IMR-90 (cell line): ENCODE data around the gene CRYBB1. TPM values are rescaled to one million over a fixed set of nuclear protein-coding genes. Genes with fewer than 3 reads are reported as not detected.

Source experiments
- ATAC-seq: fragments of 200-7000 bp; cut with Tn5 transposase; 2 replicates; pipeline ENCODE4 v1.9.1; 2020; ENCODE audit warnings: low read depth, mild to moderate bottlenecking, moderate library complexity
- Bru-seq: library from RNA; stranded (reverse); fragments of 400-500 nt; gene quantifications from one replicate; lab custom pipeline; 2021; lab: Mats Ljungman, UMichigan
- BruChase-seq, 2 experiments: library from RNA; stranded (reverse); fragments of 400-500 nt; gene quantifications; one replicate each; lab custom pipeline; 2021; lab: Mats Ljungman, UMichigan
- BruUV-seq: library from RNA; stranded (reverse); fragments of 400-500 nt; replicated peaks from 2 replicates; lab custom pipeline; 2021; lab: Mats Ljungman, UMichigan
- CTCF ChIA-PET: fragments of 300-600 bp; formaldehyde crosslinking; extraction: SDS; loops from one replicate; lab custom pipeline; 2021; ENCODE audit warnings: antibody characterized with exemption; lab: Yijun Ruan, JAX
- POLR2A ChIA-PET: fragments of 300-600 bp; sonication (Branson Sonifier 250); formaldehyde crosslinking; loops from one replicate; lab custom pipeline; 2022; ENCODE audit warnings: antibody characterized with exemption; ENCODE audit not compliant: unreplicated experiment; lab: Charles Lee
- DNase-seq: peaks from one replicate; pipeline ENCODE4 v3.0.0; 2013
- H2AFZ ChIP-seq: replicated peaks from 2 replicates; pipeline ENCODE3; 2013; ENCODE audit warnings: low read length, mild to moderate bottlenecking; ENCODE audit not compliant: poor library complexity
- H2AK5ac ChIP-seq: 2 replicates; pipeline ENCODE4 v1.6.1; 2013; ENCODE audit warnings: low read depth, low read length, inconsistent platforms
- H2AK9ac ChIP-seq: replicated peaks from 2 replicates; pipeline ENCODE3; 2013; ENCODE audit warnings: mild to moderate bottlenecking, low read depth, low read length, moderate library complexity; ENCODE audit not compliant: poor library complexity
- H2BK120ac ChIP-seq: 2 replicates; pipeline ENCODE4 v1.6.1; 2013; ENCODE audit warnings: low read depth, low read length, inconsistent platforms
- H2BK15ac ChIP-seq: 3 replicates; pipeline ENCODE4 v1.6.1; 2013; ENCODE audit warnings: low read depth, low read length, inconsistent platforms
- H2BK20ac ChIP-seq: 2 replicates; pipeline ENCODE4 v1.6.1; 2013; ENCODE audit warnings: low read depth, mild to moderate bottlenecking, inconsistent platforms, low read length, moderate library complexity
- H2BK5ac ChIP-seq: 2 replicates; pipeline ENCODE4 v1.6.1; 2013; ENCODE audit warnings: mild to moderate bottlenecking, low read depth, low read length, inconsistent platforms; ENCODE audit not compliant: poor library complexity, severe bottlenecking
- H3K14ac ChIP-seq: replicated peaks from 2 replicates; pipeline ENCODE4 v1.6.1; 2013; ENCODE audit warnings: low read depth, low read length, inconsistent platforms
- H3K18ac ChIP-seq: 2 replicates; pipeline ENCODE4 v1.6.1; 2013; ENCODE audit warnings: low read depth, low read length, control low read depth
- H3K23ac ChIP-seq: 2 replicates; pipeline ENCODE4 v1.6.1; 2013; ENCODE audit warnings: low read depth, low read length, inconsistent platforms
- H3K27ac ChIP-seq: 2 replicates; pipeline ENCODE4 v1.5.1; 2013; ENCODE audit warnings: mild to moderate bottlenecking, control low read depth, low read length; ENCODE audit not compliant: insufficient read depth
- H3K27me3 ChIP-seq: 2 replicates; pipeline ENCODE4 v1.6.1; 2013; ENCODE audit warnings: low read length; ENCODE audit not compliant: control insufficient read depth, insufficient read depth
- H3K36me3 ChIP-seq: 2 replicates; pipeline ENCODE4 v1.6.1; 2013; ENCODE audit warnings: low read length, mixed read lengths; ENCODE audit not compliant: control insufficient read depth, insufficient read depth
- H3K4ac ChIP-seq: 2 replicates; pipeline ENCODE4 v1.6.1; 2013; ENCODE audit warnings: low read depth, low read length, inconsistent platforms
- H3K4me1 ChIP-seq: 2 replicates; pipeline ENCODE4 v1.6.1; 2013; ENCODE audit warnings: low read length, mixed read lengths; ENCODE audit not compliant: control insufficient read depth, insufficient read depth
- H3K4me2 ChIP-seq: 2 replicates; pipeline ENCODE4 v1.6.1; 2013; ENCODE audit warnings: low read depth, mild to moderate bottlenecking, control low read depth, low read length, moderate library complexity
- H3K4me3 ChIP-seq: 2 replicates; pipeline ENCODE4 v1.5.1; 2013; ENCODE audit warnings: low read depth, mild to moderate bottlenecking, control low read depth, low read length, moderate library complexity; ENCODE audit not compliant: insufficient read depth
- H3K56ac ChIP-seq: 2 replicates; pipeline ENCODE4 v1.6.1; 2013; ENCODE audit warnings: low read length, inconsistent platforms; ENCODE audit not compliant: insufficient read depth; ENCODE audit errors: extremely low read depth
- H3K79me1 ChIP-seq, 2 experiments: 2 replicates each; pipeline ENCODE4 v1.6.1; 2013; ENCODE audit warnings: low read length in 2 of 2, inconsistent platforms in 1 of 2, low read depth in 1 of 2
- H3K9ac ChIP-seq: 2 replicates; pipeline ENCODE4 v1.6.1; 2013; ENCODE audit warnings: low read depth, low read length, control low read depth
- H3K9me1 ChIP-seq: 2 replicates; pipeline ENCODE4 v1.6.1; 2013; ENCODE audit warnings: low read length, inconsistent platforms; ENCODE audit not compliant: insufficient read depth
- H3K9me3 ChIP-seq: 2 replicates; pipeline ENCODE4 v1.6.1; 2013; ENCODE audit warnings: low read length; ENCODE audit not compliant: control insufficient read depth, insufficient read depth
- H4K20me1 ChIP-seq: 2 replicates; pipeline ENCODE4 v1.6.1; 2013; ENCODE audit warnings: low read length, inconsistent platforms; ENCODE audit not compliant: insufficient read depth
- H4K5ac ChIP-seq: 2 replicates; pipeline ENCODE4 v1.6.1; 2013; ENCODE audit warnings: mild to moderate bottlenecking, low read depth, low read length, control low read depth
- H4K8ac ChIP-seq, 2 experiments: 2 replicates each; pipeline ENCODE4 v1.6.1; 2013; ENCODE audit warnings: low read depth in 2 of 2, low read length in 2 of 2, control low read depth in 1 of 2, inconsistent platforms in 1 of 2
- H4K91ac ChIP-seq: 2 replicates; pipeline ENCODE4 v1.6.1; 2013; ENCODE audit warnings: low read depth, low read length, inconsistent platforms; ENCODE audit not compliant: insufficient read depth
- BHLHE40 ChIP-seq: fragments of 150-350 bp; IDR thresholded peaks from 2 replicates; pipeline ENCODE4 v1.6.1; 2016; ENCODE audit warnings: mild to moderate bottlenecking, low read depth, low read length
- CEBPB ChIP-seq: IDR thresholded peaks from 2 replicates; pipeline ENCODE4 v1.6.1; 2012; ENCODE audit warnings: low read depth, low read length, improper control_type of control experiment
- CTCF ChIP-seq: conservative IDR thresholded peaks from 2 replicates; pipeline ENCODE4 v1.5.1; 2012; ENCODE audit warnings: mild to moderate bottlenecking, low read depth, low read length, improper control_type of control experiment
- ELK1 ChIP-seq: fragments of 150-350 bp; IDR thresholded peaks from 2 replicates; pipeline ENCODE4 v1.6.1; 2016; ENCODE audit warnings: low read depth, mild to moderate bottlenecking, low read length, moderate library complexity, borderline replicate concordance
- MAFK ChIP-seq: IDR thresholded peaks from 2 replicates; pipeline ENCODE4 v1.6.1; 2012; ENCODE audit warnings: low read depth, low read length, improper control_type of control experiment
- MAZ ChIP-seq: IDR thresholded peaks from 2 replicates; pipeline ENCODE4 v1.6.1; 2012; ENCODE audit warnings: low read depth, mild to moderate bottlenecking, low read length, improper control_type of control experiment, moderate library complexity, borderline replicate concordance
- MXI1 ChIP-seq: IDR thresholded peaks from 2 replicates; pipeline ENCODE4 v1.6.1; 2012; ENCODE audit warnings: low read depth, mild to moderate bottlenecking, low read length, moderate library complexity, borderline replicate concordance
- NFE2L2 ChIP-seq: fragments of 150-350 bp; IDR thresholded peaks from 2 replicates; pipeline ENCODE4 v1.6.1; 2016; ENCODE audit warnings: low read depth, mild to moderate bottlenecking, low read length
- RAD21 ChIP-seq: IDR thresholded peaks from 2 replicates; pipeline ENCODE4 v1.6.1; 2012; ENCODE audit warnings: low read length, improper control_type of control experiment
- RFX5 ChIP-seq: IDR thresholded peaks from 2 replicates; pipeline ENCODE4 v1.8.0; 2012; ENCODE audit warnings: low read depth, mild to moderate bottlenecking, low read length, moderate library complexity
- WGBS, 2 experiments: methylation state at CpG; one replicate each; pipeline versions ENCODE4 v1.1.5 to v1.1.7; 2013; ENCODE audit warnings: missing lambda C conversion rate in 2 of 2; ENCODE audit not compliant: insufficient read length in 1 of 2; ENCODE audit errors: extremely low coverage in 2 of 2; 5-methylcytosine and 5-hydroxymethylcytosine counted together
- dilution Hi-C: fragments of 300-500 bp; cut with HindIII; formaldehyde crosslinking; loops from one replicate; pipeline ENCODE4 v1.14.3; 2018; ENCODE audit warnings: low sequenced_read_pairs; ENCODE audit not compliant: unreplicated experiment
- in situ Hi-C: fragments of 300-500 bp; cut with MboI; formaldehyde crosslinking; loops from 3 replicates; pipeline ENCODE4 v1.14.3; 2019; ENCODE audit warnings: low sequenced_read_pairs, inconsistent platforms, mixed read lengths
- intact Hi-C: fragments of 100-400 bp; cut with micrococcal nuclease; formaldehyde crosslinking; loops from 2 replicates; pipeline ENCODE4 v1.10.0; 2022
- long read RNA-seq: library from polyadenylated mRNA; unstranded; transcript quantifications from one replicate; pipeline ENCODE4 v2.0.0, GENCODE V29; 2021; ENCODE audit not compliant: unreplicated experiment
- polyA plus RNA-seq, 3 experiments: library from polyadenylated mRNA; depleted of rRNA; stranded (reverse); fragments of >200 nt; gene quantifications; 2 replicates each; pipeline ENCODE4 v1.2.3, GENCODE V29; 2012; ENCODE audit warnings: low replicate concordance in 1 of 3
- total RNA-seq: library from RNA; depleted of rRNA; stranded (reverse); fragments of >200 nt; gene quantifications from 2 replicates; pipeline ENCODE4 v1.2.3, GENCODE V29; 2012; rRNA removed
- TF ChIP-seq, protein P1 (sequence below): fragments of 150-350 bp; IDR thresholded peaks from 2 replicates; pipeline ENCODE4 v1.6.1; 2017; ENCODE audit warnings: mild to moderate bottlenecking, antibody characterized with exemption, low read length, low read depth

CRYBB1 gene
- not detected in 2 replicates for total RNA-seq
- not detected in 2 replicates for polyA plus RNA-seq (2012; rRNA removed)
- not detected in 2 replicates for polyA plus RNA-seq (2012; cell fraction: cytosol; rRNA removed)
- polyA plus RNA-seq (2012; cell fraction: nucleus; rRNA removed; ENCODE audit: low replicate concordance): not detected in 2 replicates
- Bru-seq, nascent RNA: percentile 8 among the genes with signal in this experiment
- BruChase-seq, experiment 1, labeled RNA remaining after a 6-hour chase: not detected
- BruChase-seq, experiment 2, labeled RNA remaining after a 2-hour chase: not detected
- long read RNA-seq, partial matches to known transcripts: 0 of 2 reads
- long read RNA-seq, other reads (novel, unspliced or antisense): 2 of 2 reads

DNA sequence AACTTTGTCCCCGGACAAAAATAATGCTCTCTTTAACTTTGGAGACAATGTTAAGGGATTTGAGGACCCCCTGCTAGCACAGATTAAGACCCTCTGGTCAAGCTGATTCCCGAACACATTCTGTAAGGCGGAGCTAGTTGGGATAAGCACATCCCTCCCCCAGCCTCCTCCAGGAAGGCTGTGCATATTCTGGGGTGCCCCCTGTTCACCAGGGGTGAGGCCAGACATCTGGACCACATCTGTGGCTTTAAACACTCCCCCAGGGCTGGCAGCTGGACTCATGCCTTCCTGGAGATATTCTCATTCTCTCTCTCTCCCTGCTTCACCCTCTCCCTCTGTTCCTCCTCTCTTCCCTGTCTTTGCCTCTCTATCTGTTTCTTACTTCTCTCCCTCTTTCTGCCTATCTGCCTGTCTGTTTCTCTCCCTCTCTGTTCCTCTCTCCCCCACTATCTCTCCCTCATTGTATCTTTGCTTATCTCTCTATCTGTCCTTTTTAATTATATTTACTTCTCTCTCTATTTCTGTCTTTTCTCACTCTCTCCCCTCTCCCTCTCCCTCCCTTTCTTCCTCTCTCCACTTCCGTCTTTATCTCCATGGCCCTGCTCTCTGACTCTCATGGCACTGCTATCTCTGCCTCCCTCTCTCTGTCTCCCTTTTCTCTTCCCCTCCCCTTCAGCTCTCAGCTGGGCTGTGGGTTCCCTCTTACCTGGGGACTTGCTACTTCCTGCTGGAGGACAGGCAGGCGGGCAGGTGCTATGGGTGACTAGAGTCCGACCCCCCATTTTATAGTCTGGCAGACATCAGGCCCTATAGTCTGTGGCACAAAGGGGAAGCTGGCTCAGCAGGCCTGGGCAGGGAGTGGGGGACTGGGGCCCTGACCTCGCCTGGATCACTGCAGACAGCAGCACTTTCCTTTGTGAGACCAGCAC, at the start of gene CRYBB1:
Gene CRYBB1 (minus strand): TSS at position 757 of the 929 bp plus-strand sequence. CDS start 1,708 bp downstream, outside the sequence.
- Histone ChIP-seq H2AFZ (peak within 1 kb of the TSS; percentile 64), H3K18ac (no peak within 1 kb of the TSS), H3K4me3 (no peak within 1 kb of the TSS), H4K91ac (no peak within 1 kb of the TSS), H3K36me3 (no peaks in the 10 kb centered on the region), H2AK9ac (peak within 1 kb of the TSS; percentile 47), H2BK5ac (no peak within 1 kb of the TSS), H3K56ac (no peak within 1 kb of the TSS), H4K5ac (no peak within 1 kb of the TSS; the same call in 1 of the 2 replicates), H3K4me2 (no peak within 1 kb of the TSS), H3K4ac (peak within 1 kb of the TSS; percentile 48; the same call in 1 of the 2 replicates), H3K79me1 (no peaks in the 10 kb centered on the region), H4K20me1 (no peaks in the 10 kb centered on the region), H3K14ac (peak within 1 kb of the TSS; percentile 48; the same call in 1 of the 2 replicates), H2BK120ac (no peak within 1 kb of the TSS; the same call in 1 of the 2 replicates), H3K9ac (no peak within 1 kb of the TSS), H2AK5ac (no peak within 1 kb of the TSS), H2BK15ac (no peak within 1 kb of the TSS; the same call in 2 of the 3 replicates), H3K27ac (no peak within 1 kb of the TSS), H2BK20ac (no peak within 1 kb of the TSS), H3K4me1 (no peaks in the 10 kb centered on the region), H3K9me3 (no peaks in the 10 kb centered on the region), H3K27me3 (peaks cover 12% of the 10 kb centered on the region), H3K23ac (no peak within 1 kb of the TSS), H3K9me1 (peaks cover 3% of the 10 kb centered on the region; the same call in 1 of the 2 replicates), H4K8ac (peak within 1 kb of the TSS in 1 of 2 experiments; percentile 19; a peak in 1 of 4 replicates)
- dilution Hi-C loops (no loop called here), intact Hi-C loops (no loop called here), in situ Hi-C loops (no loop called here)
- ChIA-PET CTCF (no interaction called here), POLR2A (no interaction called here)
- peak; percentile 24 for ATAC-seq
- DNase-seq: peak; percentile 36
- WGBS, 2 experiments: 76% methylated on average over 3 of the region's 7 CpGs; no CpG with 5 or more reads in 1 of the 2 experiments
- BruUV-seq: no TSS peak
- TF ChIP-seq, protein P1, sequence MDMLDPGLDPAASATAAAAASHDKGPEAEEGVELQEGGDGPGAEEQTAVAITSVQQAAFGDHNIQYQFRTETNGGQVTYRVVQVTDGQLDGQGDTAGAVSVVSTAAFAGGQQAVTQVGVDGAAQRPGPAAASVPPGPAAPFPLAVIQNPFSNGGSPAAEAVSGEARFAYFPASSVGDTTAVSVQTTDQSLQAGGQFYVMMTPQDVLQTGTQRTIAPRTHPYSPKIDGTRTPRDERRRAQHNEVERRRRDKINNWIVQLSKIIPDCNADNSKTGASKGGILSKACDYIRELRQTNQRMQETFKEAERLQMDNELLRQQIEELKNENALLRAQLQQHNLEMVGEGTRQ: no peak
- no peak for TF ChIP-seq RFX5
- no peak for TF ChIP-seq MAZ
- TF ChIP-seq ELK1: no peak
- TF ChIP-seq CTCF: no peak
- TF ChIP-seq BHLHE40: no peak
- no peak for TF ChIP-seq MXI1
- no peak for TF ChIP-seq CEBPB
- no peak for TF ChIP-seq MAFK
- no peak for TF ChIP-seq NFE2L2
- TF ChIP-seq RAD21: no peak
